Measurements from ENCODE around the gene KLK10. TPM values are rescaled to one million over a fixed set of nuclear protein-coding genes. Genes with fewer than 3 reads are reported as not detected.

Gene KLK10
- total RNA-seq, 4 donors from 2014 or later, result 0.27 to 1.3 TPM; not detected in 2

- Histone ChIP-seq H3K4me3 (no peak overlapping the region), H3K9me3 (no peaks in the 10 kb centered on the region), H3K4me1 (no peaks in the 10 kb centered on the region), H3K36me3 (no peaks in the 10 kb centered on the region), H3K27me3 (peaks cover 47% of the 10 kb centered on the region), H3K27ac (no peak overlapping the region)
- in situ Hi-C loops (cut with MboI; ENCODE audit: low pct_ligation_motif_present in 1 of 4, low pct_unique_long_range_greater_than_20kb in 1 of 4, low sequenced_read_pairs in 3 of 4) (no loop called here), intact Hi-C loops (cut with DNase I; ENCODE audit: low total_unique reads) (no loop called here)
- 13 to 43% methylated on average over 3 to 8 of the region's 8 CpGs for whole genome bisulfite sequencing, 2 donors (ENCODE audit: low coverage in 1 of 2)
- TF ChIP-seq CTCF (IDR thresholded peaks at IDR 0.05) (no peak), EP300 (IDR thresholded peaks at IDR 0.05; ENCODE audit: low read depth) (no peak), POLR2AphosphoS5 (IDR thresholded peaks at IDR 0.05) (no peak)
- DNase-seq, result no peak
Observed at GRCh38 chr19:51006406-51006805, 13.1 kb downstream of the KLK10 start.

GRCh38 chr19:51005248-51005647 is 14.3 kb downstream of the KLK10 start:
- H3K27me3 ChIP-seq, result peaks cover 57% of the 10 kb centered on the region
- no peaks in the 10 kb centered on the region for H3K36me3 ChIP-seq
- 92% methylated on average over 1 of the region's 1 CpG; no CpG with 5 or more reads in 1 of the 2 donors for WGBS, 2 donors (ENCODE audit: low coverage in 1 of 2)
- intact Hi-C loops (cut with DNase I; ENCODE audit: low total_unique reads), result no loop called here
- no peak overlapping the region for H3K27ac ChIP-seq
- H3K4me3 ChIP-seq, result no peak overlapping the region
- in situ Hi-C loops (cut with MboI; ENCODE audit: low pct_ligation_motif_present in 1 of 4, low pct_unique_long_range_greater_than_20kb in 1 of 4, low sequenced_read_pairs in 3 of 4), result no loop called here
- no peak for DNase-seq
- no peaks in the 10 kb centered on the region for H3K9me3 ChIP-seq
- no peaks in the 10 kb centered on the region for H3K4me1 ChIP-seq
- TF ChIP-seq CTCF (IDR thresholded peaks at IDR 0.05) (no peak), POLR2AphosphoS5 (IDR thresholded peaks at IDR 0.05) (no peak), POLR2A (IDR thresholded peaks at IDR 0.05) (no peak), EP300 (IDR thresholded peaks at IDR 0.05; ENCODE audit: low read depth) (no peak)

GRCh38 chr19:51003316-51003715 is 16.2 kb downstream of the KLK10 start:
- Histone ChIP-seq H3K27me3 (peaks cover 57% of the 10 kb centered on the region), H3K4me1 (no peaks in the 10 kb centered on the region), H3K4me3 (no peak overlapping the region), H3K27ac (no peak overlapping the region), H3K36me3 (no peaks in the 10 kb centered on the region), H3K9me3 (no peaks in the 10 kb centered on the region)
- no peak for DNase-seq
- WGBS, 2 donors (ENCODE audit: low coverage in 1 of 2), result 69% methylated on average over 7 of the region's 7 CpGs; no CpG with 5 or more reads in 1 of the 2 donors
- in situ Hi-C loops (cut with MboI; ENCODE audit: low pct_ligation_motif_present in 1 of 4, low pct_unique_long_range_greater_than_20kb in 1 of 4, low sequenced_read_pairs in 3 of 4) (no loop called here), intact Hi-C loops (cut with DNase I; ENCODE audit: low total_unique reads) (no loop called here)
- TF ChIP-seq POLR2AphosphoS5 (IDR thresholded peaks at IDR 0.05) (no peak), CTCF (IDR thresholded peaks at IDR 0.05) (no peak), POLR2A (IDR thresholded peaks at IDR 0.05) (no peak), EP300 (IDR thresholded peaks at IDR 0.05; ENCODE audit: low read depth) (no peak)

GRCh38 chr19:51002542-51003311 is 16.8 kb downstream of the KLK10 start:
- Histone ChIP-seq H3K4me3 (no peak overlapping the region), H3K4me1 (no peaks in the 10 kb centered on the region), H3K9me3 (no peaks in the 10 kb centered on the region), H3K27me3 (peaks cover 57% of the 10 kb centered on the region), H3K27ac (no peak overlapping the region), H3K36me3 (no peaks in the 10 kb centered on the region)
- intact Hi-C loops (cut with DNase I; ENCODE audit: low total_unique reads), result no loop called here
- DNase-seq, result no peak
- TF ChIP-seq CTCF (IDR thresholded peaks at IDR 0.05) (no peak), EP300 (IDR thresholded peaks at IDR 0.05; ENCODE audit: low read depth) (no peak), POLR2AphosphoS5 (IDR thresholded peaks at IDR 0.05) (no peak), POLR2A (IDR thresholded peaks at IDR 0.05) (no peak)
- in situ Hi-C loops (cut with MboI; ENCODE audit: low pct_ligation_motif_present in 1 of 4, low pct_unique_long_range_greater_than_20kb in 1 of 4, low sequenced_read_pairs in 3 of 4), result no loop called here
- WGBS, 2 donors (ENCODE audit: low coverage in 1 of 2), result 69% methylated on average over 34 of the region's 42 CpGs; no CpG with 5 or more reads in 1 of the 2 donors
